ENCODE measurements around the gene EPHB1. TPM values are rescaled to one million over a fixed set of nuclear protein-coding genes. Genes with fewer than 3 reads are reported as not detected.

The EPHB1 gene
- total RNA-seq, 1 experiment from 2014 or later = 0.11 TPM

DNA sequence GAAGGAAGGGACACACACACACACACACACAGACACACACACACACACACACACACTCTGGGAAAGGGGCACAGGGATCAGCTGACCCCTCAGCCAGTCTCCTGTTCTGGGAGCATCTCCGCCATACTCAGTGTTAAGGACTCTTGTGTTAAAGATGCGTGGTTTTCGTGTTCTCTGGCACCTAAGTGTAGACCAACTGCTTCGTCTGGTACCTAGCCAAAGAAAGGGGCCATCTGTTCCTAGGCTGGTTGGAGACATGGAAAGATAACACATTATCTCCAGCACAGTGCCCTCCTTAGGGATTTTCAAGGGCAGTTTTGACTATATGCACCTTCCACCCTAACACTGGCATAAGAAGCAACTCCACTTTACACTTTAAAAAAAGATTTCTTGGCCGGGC is 65.1 kb downstream of the EPHB1 start:
- BruUV-seq (replicated peaks) = no TSS peak
- TF ChIP-seq CTCF (conservative IDR thresholded peaks at IDR 0.05; ENCODE audit: low read depth, low read length) = no peak
- TF ChIP-seq EZH2 (IDR thresholded peaks at IDR 0.05; ENCODE audit: borderline replicate concordance, low read depth, low read length, poor library complexity, severe bottlenecking) = no peak
- H3K4me1 ChIP-seq (ENCODE audit: insufficient read depth, low read length, poor library complexity, severe bottlenecking) = no peaks in the 10 kb centered on the region
- no peaks in the 10 kb centered on the region for H3K36me3 ChIP-seq (ENCODE audit: insufficient read depth, low read length, poor library complexity, severe bottlenecking)
- intact Hi-C loops (cut with micrococcal nuclease; ENCODE audit: unreplicated experiment) = no loop called here
- DNase-seq (ENCODE audit: low spot score) = no peak
- no peaks in the 10 kb centered on the region for H3K9me3 ChIP-seq (ENCODE audit: low read depth, low read length, poor library complexity, severe bottlenecking)
- CTCF ChIA-PET = no interaction called here
- POLR2A ChIA-PET (ENCODE audit: low non-redundant PET) = no interaction called here
- peaks cover 17% of the 10 kb centered on the region for H3K27me3 ChIP-seq (replicated peaks; ENCODE audit: insufficient read depth, low read depth, low read length, poor library complexity)
- no peak overlapping the region for H3K27ac ChIP-seq (ENCODE audit: low read depth, low read length, poor library complexity, severe bottlenecking)
- no peak overlapping the region for H3K4me3 ChIP-seq (ENCODE audit: low read depth, low read length, poor library complexity, severe bottlenecking)

DNA sequence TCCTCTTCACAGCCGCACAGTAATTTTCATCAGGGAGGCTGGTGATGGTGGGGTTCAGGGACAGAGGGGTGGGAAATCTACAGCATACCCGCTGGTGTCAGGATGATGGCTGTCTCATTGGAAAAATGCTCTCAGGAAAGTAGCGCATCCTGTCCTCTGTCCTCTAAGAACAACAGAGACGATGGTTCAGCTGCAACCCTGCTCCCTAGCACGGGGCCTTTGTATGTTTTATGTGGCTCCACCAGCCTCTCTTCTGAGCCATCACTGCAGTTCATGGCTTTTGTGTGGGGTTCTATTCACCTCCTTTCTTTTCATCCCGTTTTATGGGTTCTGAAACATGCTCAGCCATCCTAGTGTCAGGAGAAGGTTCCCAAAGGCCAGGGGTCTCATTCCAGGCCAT is 68.9 kb downstream of the EPHB1 start:
- CTCF ChIA-PET = no interaction called here
- BruUV-seq (replicated peaks) = no TSS peak
- no peak for DNase-seq (ENCODE audit: low spot score)
- POLR2A ChIA-PET (ENCODE audit: low non-redundant PET) = no interaction called here
- TF ChIP-seq CTCF (conservative IDR thresholded peaks at IDR 0.05; ENCODE audit: low read depth, low read length) = no peak
- TF ChIP-seq EZH2 (IDR thresholded peaks at IDR 0.05; ENCODE audit: borderline replicate concordance, low read depth, low read length, poor library complexity, severe bottlenecking) = no peak
- Histone ChIP-seq H3K36me3 (ENCODE audit: insufficient read depth, low read length, poor library complexity, severe bottlenecking) (no peaks in the 10 kb centered on the region), H3K4me3 (ENCODE audit: low read depth, low read length, poor library complexity, severe bottlenecking) (no peak overlapping the region), H3K9me3 (ENCODE audit: low read depth, low read length, poor library complexity, severe bottlenecking) (no peaks in the 10 kb centered on the region), H3K27ac (ENCODE audit: low read depth, low read length, poor library complexity, severe bottlenecking) (no peak overlapping the region), H3K4me1 (ENCODE audit: insufficient read depth, low read length, poor library complexity, severe bottlenecking) (no peaks in the 10 kb centered on the region), H3K27me3 (replicated peaks; ENCODE audit: insufficient read depth, low read depth, low read length, poor library complexity) (peaks cover 26% of the 10 kb centered on the region)
- intact Hi-C loops (cut with micrococcal nuclease; ENCODE audit: unreplicated experiment) = no loop called here

DNA sequence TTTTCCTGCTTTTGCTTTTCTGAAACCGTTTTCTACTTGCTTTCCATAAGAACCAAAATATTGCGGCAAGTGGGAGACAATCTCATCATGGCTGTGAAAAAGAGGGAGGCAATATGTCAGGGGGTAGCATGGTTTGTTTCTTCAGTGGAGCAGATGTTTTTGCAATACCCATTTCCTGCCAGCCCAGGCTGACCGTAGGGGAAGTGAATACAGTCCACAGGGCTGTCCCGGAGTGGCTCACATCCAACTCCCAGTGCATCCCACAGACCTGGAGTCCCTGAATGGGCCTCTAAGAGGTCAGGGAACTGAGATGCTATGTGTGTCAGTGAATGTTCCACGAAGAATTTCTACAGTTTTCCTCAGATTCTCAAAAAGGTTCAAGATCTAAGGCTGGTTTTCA is 69.6 kb downstream of the EPHB1 start:
- Histone ChIP-seq H3K9me3 (ENCODE audit: low read depth, low read length, poor library complexity, severe bottlenecking) (no peaks in the 10 kb centered on the region), H3K4me1 (ENCODE audit: insufficient read depth, low read length, poor library complexity, severe bottlenecking) (no peaks in the 10 kb centered on the region), H3K4me3 (ENCODE audit: low read depth, low read length, poor library complexity, severe bottlenecking) (no peak overlapping the region), H3K27me3 (replicated peaks; ENCODE audit: insufficient read depth, low read depth, low read length, poor library complexity) (peaks cover 26% of the 10 kb centered on the region), H3K27ac (ENCODE audit: low read depth, low read length, poor library complexity, severe bottlenecking) (no peak overlapping the region), H3K36me3 (ENCODE audit: insufficient read depth, low read length, poor library complexity, severe bottlenecking) (no peaks in the 10 kb centered on the region)
- ChIA-PET CTCF (no interaction called here), POLR2A (ENCODE audit: low non-redundant PET) (no interaction called here)
- BruUV-seq (replicated peaks) = no TSS peak
- intact Hi-C loops (cut with micrococcal nuclease; ENCODE audit: unreplicated experiment) = no loop called here
- no peak for DNase-seq (ENCODE audit: low spot score)
- TF ChIP-seq CTCF (conservative IDR thresholded peaks at IDR 0.05; ENCODE audit: low read depth, low read length) (no peak), EZH2 (IDR thresholded peaks at IDR 0.05; ENCODE audit: borderline replicate concordance, low read depth, low read length, poor library complexity, severe bottlenecking) (no peak)

Measured in A673 (cell line).